C4-2B (cell line): ENCODE results near the gene MVD.

ENCODE experiments used
- CTCF ChIP-seq: fragments of 450-650 bp; conservative IDR thresholded peaks from 2 replicates; pipeline ENCODE4 v1.5.1; 2017; ENCODE audit warnings: mild to moderate bottlenecking
- ZFX ChIP-seq: fragments of 450-650 bp; IDR thresholded peaks from 2 replicates; pipeline ENCODE4 v1.6.1; 2017

- TF ChIP-seq CTCF: no peak
- TF ChIP-seq ZFX: no peak
Observed at GRCh38 chr16:88631384-88631783, 31.5 kb downstream of the MVD start.
